HepG2 (cell line): ENCODE measurements around the gene ALDH1L2. TPM values are rescaled to one million over a fixed set of nuclear protein-coding genes. Genes with fewer than 3 reads are reported as not detected.

Experiments used
- HOXA3 ChIP-seq: sonication (generic); formaldehyde crosslinking; IDR thresholded peaks from 2 replicates; pipeline ENCODE4 v1.5.0; 2020; ENCODE audit warnings: missing genetic modification reagents
- KAT2B ChIP-seq: fragments of 150-350 bp; IDR thresholded peaks from 2 replicates; pipeline ENCODE4 v1.6.1; 2014; ENCODE audit warnings: low read depth, low read length, borderline replicate concordance
- NFE2L2 ChIP-seq: fragments of 150-350 bp; IDR thresholded peaks from 2 replicates; pipeline ENCODE4 v1.6.1; 2014; ENCODE audit warnings: low read length
- SOX5 ChIP-seq: IDR thresholded peaks from 2 replicates; pipeline ENCODE4 v1.6.1; 2016; ENCODE audit warnings: borderline replicate concordance
- THAP11 ChIP-seq: IDR thresholded peaks from 2 replicates; pipeline ENCODE4 v1.6.1; 2016; ENCODE audit warnings: missing biosample characterization, missing genetic modification reagents
- ZBTB1 ChIP-seq: sonication (generic); formaldehyde crosslinking; IDR thresholded peaks from 2 replicates; pipeline ENCODE4 v1.4.0; 2020; ENCODE audit warnings: missing genetic modification reagents, borderline replicate concordance
- ZBTB34 ChIP-seq: sonication (generic); formaldehyde crosslinking; IDR thresholded peaks from 2 replicates; pipeline ENCODE4 v1.8.0; 2022; ENCODE audit warnings: mild to moderate bottlenecking, missing genetic modification reagents
- ZFP90 ChIP-seq: sonication (generic); formaldehyde crosslinking; IDR thresholded peaks from 2 replicates; pipeline ENCODE4 v1.8.0; 2022; ENCODE audit warnings: missing genetic modification reagents, mild to moderate bottlenecking, inconsistent platforms, borderline replicate concordance
- ZNF646 ChIP-seq: sonication (generic); formaldehyde crosslinking; IDR thresholded peaks from 2 replicates; pipeline ENCODE4 v1.9.0; 2021; ENCODE audit warnings: mild to moderate bottlenecking, missing genetic modification reagents
- polyA plus RNA-seq, 8 experiments: library from polyadenylated mRNA; depleted of rRNA in 3 of 8; stranded (reverse) in 7 of 8; unstranded in 1 of 8; fragments of >200 nt; fragmentation: Illumina TruSeq in 4 of 8; extraction: Trizol in 4 of 8; gene quantifications; 2 replicates each; pipeline versions ENCODE4 v1.2.1 to v1.2.3, GENCODE V29; 2011 to 2016; ENCODE audit warnings: low read depth in 4 of 8, missing spikeins in 1 of 8, mixed read lengths in 1 of 8; ENCODE audit not compliant: insufficient read depth in 1 of 8
- total RNA-seq, 5 experiments: library from RNA; depleted of rRNA; stranded (reverse); fragments of >200 nt; fragmentation: Illumina TruSeq; extraction: Trizol; gene quantifications; 2 replicates each; pipeline ENCODE4 v1.2.3, GENCODE V29; 2016; ENCODE audit warnings: low read depth in 1 of 5
- TF ChIP-seq, protein P1 (sequence below): sonication (generic); formaldehyde crosslinking; IDR thresholded peaks from 2 replicates; pipeline ENCODE4 v1.4.0; 2020; ENCODE audit warnings: mild to moderate bottlenecking, missing genetic modification reagents
- TF ChIP-seq, protein P2 (sequence below): sonication (generic); formaldehyde crosslinking; IDR thresholded peaks from 2 replicates; pipeline ENCODE4 v1.4.0; 2020; ENCODE audit warnings: missing genetic modification reagents

The ALDH1L2 gene
- total and polyA plus RNA-seq, 2 of the 13 experiments (the other 11 are each of a cell fraction or from before 2014, with no cell fraction given), result 0.40 to 4.6 TPM

- TF ChIP-seq, protein P1, sequence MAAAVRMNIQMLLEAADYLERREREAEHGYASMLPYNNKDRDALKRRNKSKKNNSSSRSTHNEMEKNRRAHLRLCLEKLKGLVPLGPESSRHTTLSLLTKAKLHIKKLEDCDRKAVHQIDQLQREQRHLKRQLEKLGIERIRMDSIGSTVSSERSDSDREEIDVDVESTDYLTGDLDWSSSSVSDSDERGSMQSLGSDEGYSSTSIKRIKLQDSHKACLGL (CRISPR knock-in tag), result no peak
- no peak for TF ChIP-seq ZBTB34 (CRISPR knock-in tag)
- TF ChIP-seq ZBTB1 (CRISPR knock-in tag), result no peak
- no peak for TF ChIP-seq KAT2B
- no peak for TF ChIP-seq ZFP90 (CRISPR knock-in tag)
- no peak for TF ChIP-seq HOXA3 (CRISPR knock-in tag)
- TF ChIP-seq NFE2L2, result peak; percentile 85
- peak; percentile 84; the same call in 1 of the 2 replicates for TF ChIP-seq ZNF646 (CRISPR knock-in tag)
- TF ChIP-seq THAP11 (CRISPR knock-in tag), result 0 out of 2 replicates have a peak, but pooled peaks have one; percentile 24
- TF ChIP-seq, protein P2, sequence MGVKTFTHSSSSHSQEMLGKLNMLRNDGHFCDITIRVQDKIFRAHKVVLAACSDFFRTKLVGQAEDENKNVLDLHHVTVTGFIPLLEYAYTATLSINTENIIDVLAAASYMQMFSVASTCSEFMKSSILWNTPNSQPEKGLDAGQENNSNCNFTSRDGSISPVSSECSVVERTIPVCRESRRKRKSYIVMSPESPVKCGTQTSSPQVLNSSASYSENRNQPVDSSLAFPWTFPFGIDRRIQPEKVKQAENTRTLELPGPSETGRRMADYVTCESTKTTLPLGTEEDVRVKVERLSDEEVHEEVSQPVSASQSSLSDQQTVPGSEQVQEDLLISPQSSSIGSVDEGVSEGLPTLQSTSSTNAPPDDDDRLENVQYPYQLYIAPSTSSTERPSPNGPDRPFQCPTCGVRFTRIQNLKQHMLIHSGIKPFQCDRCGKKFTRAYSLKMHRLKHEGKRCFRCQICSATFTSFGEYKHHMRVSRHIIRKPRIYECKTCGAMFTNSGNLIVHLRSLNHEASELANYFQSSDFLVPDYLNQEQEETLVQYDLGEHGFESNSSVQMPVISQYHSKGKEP (CRISPR knock-in tag), result no peak
- TF ChIP-seq SOX5 (CRISPR knock-in tag), result peak; percentile 24; the same call in 1 of the 2 replicates
These were observed 36.3 kb upstream of the ALDH1L2 start (continued) for GRCh38 chr12:105120551-105120950.
